Measurements from ENCODE around the gene XRN2. TPM values are rescaled to one million over a fixed set of nuclear protein-coding genes. Genes with fewer than 3 reads are reported as not detected.

The XRN2 gene
- polyA plus RNA-seq, 2 of the 4 experiments (the other 2 are of a cell fraction), result 125 to 192 TPM

DNA sequence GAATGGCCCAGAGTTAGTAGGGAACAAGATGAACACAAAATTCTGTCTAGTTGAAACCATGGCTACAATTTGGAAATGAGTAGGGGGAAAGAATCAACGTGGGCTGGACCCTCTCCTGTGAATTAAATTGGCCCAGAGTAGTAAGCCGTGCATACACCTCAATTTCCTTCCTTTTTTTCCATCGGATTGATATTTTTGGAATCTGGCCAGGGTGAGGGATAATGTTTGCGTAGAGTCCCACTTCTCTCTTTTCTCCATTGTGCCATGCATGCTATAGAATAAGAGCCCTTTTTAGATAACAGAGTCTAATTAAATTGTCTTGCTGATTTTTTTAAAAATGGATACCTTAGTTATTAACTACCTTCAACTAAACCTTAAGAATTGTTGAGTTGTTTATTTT is 35.2 kb downstream of the XRN2 start:
- no peak for ATAC-seq
- H3K9me3 ChIP-seq, result no peaks in the 10 kb centered on the region
- no peak overlapping the region for H3K27ac ChIP-seq
- H3K4me1 ChIP-seq, result no peaks in the 10 kb centered on the region
- 85% methylated on average over 4 of the region's 4 CpGs for WGBS (ENCODE audit: missing lambda C conversion rate)
- POLR2A ChIA-PET, result no interaction called here
- CTCF ChIA-PET, result interaction anchor here (1.1 to 1.2 kb wide), 2 partner anchors 14 to 102 kb away, joined by 3 to 4 read pairs; no protein-coding TSS in a partner anchor
- no peak overlapping the region for H3K4me2 ChIP-seq
- no peak overlapping the region for H3K4me3 ChIP-seq
- no peak for FAIRE-seq
- TF ChIP-seq, protein P1, sequence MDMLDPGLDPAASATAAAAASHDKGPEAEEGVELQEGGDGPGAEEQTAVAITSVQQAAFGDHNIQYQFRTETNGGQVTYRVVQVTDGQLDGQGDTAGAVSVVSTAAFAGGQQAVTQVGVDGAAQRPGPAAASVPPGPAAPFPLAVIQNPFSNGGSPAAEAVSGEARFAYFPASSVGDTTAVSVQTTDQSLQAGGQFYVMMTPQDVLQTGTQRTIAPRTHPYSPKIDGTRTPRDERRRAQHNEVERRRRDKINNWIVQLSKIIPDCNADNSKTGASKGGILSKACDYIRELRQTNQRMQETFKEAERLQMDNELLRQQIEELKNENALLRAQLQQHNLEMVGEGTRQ (IDR thresholded peaks at IDR 0.05), result no peak
- TF ChIP-seq CBX8 (IDR thresholded peaks at IDR 0.05) (no peak), GATA3 (IDR thresholded peaks at IDR 0.05; ENCODE audit: borderline replicate concordance) (no peak), RAD21 (conservative IDR thresholded peaks at IDR 0.05 in 1 of 2, IDR thresholded peaks at IDR 0.05 in 1 of 2) (no peak), EP300 (IDR thresholded peaks at IDR 0.05) (no peak), CHD2 (IDR thresholded peaks at IDR 0.05; ENCODE audit: low read length, partially characterized antibody) (no peak), RNF2 (IDR thresholded peaks at IDR 0.05; ENCODE audit: borderline replicate concordance, low read depth) (no peak), BHLHE40 (IDR thresholded peaks at IDR 0.05; ENCODE audit: low read depth, low read length) (no peak), HEYL (CRISPR knock-in tag; IDR thresholded peaks at IDR 0.05) (no peak), RARB (CRISPR knock-in tag; IDR thresholded peaks at IDR 0.05) (no peak)
- no peak for DNase-seq (ENCODE audit: low read depth in 1 of 2, low spot score in 1 of 2)

DNA sequence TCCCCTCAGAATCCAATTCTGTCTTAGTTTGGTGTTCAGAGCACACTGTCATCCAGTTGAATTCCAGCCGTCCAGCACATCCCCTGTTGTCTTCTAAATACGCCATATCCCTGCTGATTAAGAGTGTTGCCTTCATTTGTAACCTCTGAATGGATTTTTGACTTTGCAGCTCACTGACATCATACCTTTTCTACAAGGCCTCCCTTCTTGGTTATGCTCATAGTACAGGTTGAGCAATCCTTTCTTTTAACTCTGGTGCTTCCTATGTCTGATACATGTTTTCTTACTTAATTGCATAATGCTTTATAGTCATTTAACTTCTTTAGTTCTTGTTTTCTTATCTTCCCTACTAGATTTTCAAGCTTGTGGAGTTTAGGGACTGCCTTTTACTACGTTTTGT is 36.4 kb downstream of the XRN2 start:
- TF ChIP-seq MYC (IDR thresholded peaks at IDR 0.05; ENCODE audit: borderline replicate concordance, low read length) (no peak), POLR2AphosphoS2 (conservative IDR thresholded peaks at IDR 0.05; ENCODE audit: low read length) (no peak)
- TF ChIP-seq, protein P2, sequence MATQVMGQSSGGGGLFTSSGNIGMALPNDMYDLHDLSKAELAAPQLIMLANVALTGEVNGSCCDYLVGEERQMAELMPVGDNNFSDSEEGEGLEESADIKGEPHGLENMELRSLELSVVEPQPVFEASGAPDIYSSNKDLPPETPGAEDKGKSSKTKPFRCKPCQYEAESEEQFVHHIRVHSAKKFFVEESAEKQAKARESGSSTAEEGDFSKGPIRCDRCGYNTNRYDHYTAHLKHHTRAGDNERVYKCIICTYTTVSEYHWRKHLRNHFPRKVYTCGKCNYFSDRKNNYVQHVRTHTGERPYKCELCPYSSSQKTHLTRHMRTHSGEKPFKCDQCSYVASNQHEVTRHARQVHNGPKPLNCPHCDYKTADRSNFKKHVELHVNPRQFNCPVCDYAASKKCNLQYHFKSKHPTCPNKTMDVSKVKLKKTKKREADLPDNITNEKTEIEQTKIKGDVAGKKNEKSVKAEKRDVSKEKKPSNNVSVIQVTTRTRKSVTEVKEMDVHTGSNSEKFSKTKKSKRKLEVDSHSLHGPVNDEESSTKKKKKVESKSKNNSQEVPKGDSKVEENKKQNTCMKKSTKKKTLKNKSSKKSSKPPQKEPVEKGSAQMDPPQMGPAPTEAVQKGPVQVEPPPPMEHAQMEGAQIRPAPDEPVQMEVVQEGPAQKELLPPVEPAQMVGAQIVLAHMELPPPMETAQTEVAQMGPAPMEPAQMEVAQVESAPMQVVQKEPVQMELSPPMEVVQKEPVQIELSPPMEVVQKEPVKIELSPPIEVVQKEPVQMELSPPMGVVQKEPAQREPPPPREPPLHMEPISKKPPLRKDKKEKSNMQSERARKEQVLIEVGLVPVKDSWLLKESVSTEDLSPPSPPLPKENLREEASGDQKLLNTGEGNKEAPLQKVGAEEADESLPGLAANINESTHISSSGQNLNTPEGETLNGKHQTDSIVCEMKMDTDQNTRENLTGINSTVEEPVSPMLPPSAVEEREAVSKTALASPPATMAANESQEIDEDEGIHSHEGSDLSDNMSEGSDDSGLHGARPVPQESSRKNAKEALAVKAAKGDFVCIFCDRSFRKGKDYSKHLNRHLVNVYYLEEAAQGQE (IDR thresholded peaks at IDR 0.05), result no peak
- H3K4me3 ChIP-seq, result no peak overlapping the region
- H3K27ac ChIP-seq, result no peak overlapping the region
- CTCF ChIA-PET, result no interaction called here
- ATAC-seq (no peak), DNase-seq (ENCODE audit: low read depth in 1 of 2, low spot score in 1 of 2) (no peak), FAIRE-seq (peak; percentile 98)
- H3K4me2 ChIP-seq, result no peak overlapping the region
- H3K4me1 ChIP-seq, result no peaks in the 10 kb centered on the region
- POLR2A ChIA-PET, result no interaction called here
- no peaks in the 10 kb centered on the region for H3K9me3 ChIP-seq
- WGBS (ENCODE audit: missing lambda C conversion rate), result 91% methylated on average over 3 of the region's 3 CpGs

DNA sequence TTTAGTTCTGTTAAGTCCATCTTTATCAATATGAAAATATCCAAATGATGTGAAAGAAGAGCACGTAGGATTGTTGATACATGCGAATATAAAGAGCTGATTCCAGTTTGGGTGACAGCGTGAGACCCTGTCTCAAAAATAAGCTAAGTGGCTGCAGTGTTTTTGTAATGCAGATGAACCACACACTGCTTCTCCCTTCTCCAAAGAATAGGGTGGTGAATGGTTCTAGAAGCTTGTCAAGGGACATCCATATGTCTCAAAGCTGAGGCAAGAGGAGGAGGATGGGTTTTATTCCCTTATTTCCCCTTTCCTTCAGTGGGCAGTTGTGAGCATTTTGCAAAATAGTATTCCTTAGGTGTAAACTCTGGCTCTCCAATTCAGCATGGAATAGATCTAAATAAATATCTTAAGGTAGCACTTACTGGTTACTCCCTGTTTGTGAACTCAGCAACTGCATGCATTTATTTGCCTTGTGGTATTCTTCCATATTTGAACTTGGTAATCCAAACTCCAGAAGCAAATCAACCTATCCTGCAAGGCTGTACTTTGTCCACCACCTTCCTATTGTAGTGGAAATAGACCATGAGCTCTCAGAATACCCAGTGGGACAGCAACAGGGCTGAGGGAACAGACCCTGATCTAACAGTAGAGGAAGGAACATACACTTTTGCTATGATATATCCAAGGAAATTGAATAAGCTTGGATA is 38.0 kb downstream of the XRN2 start:
- POLR2A ChIA-PET, result no interaction called here
- FAIRE-seq (peak; percentile 65), DNase-seq (ENCODE audit: low read depth in 1 of 2, low spot score in 1 of 2) (no peak), ATAC-seq (peak in 1 of 2 experiments; percentile 47; a peak in 2 of 6 replicates)
- TF ChIP-seq GATA3 (IDR thresholded peaks at IDR 0.05; ENCODE audit: borderline replicate concordance) (no peak), TFCP2L1 (CRISPR knock-in tag; IDR thresholded peaks at IDR 0.05) (no peak), JUNB (IDR thresholded peaks at IDR 0.05) (no peak), RCOR1 (IDR thresholded peaks at IDR 0.05; ENCODE audit: low read depth, low read length) (no peak), CHD4 (IDR thresholded peaks at IDR 0.05; ENCODE audit: borderline replicate concordance) (no peak)
- Histone ChIP-seq H3K4me1 (no peaks in the 10 kb centered on the region), H3K4me3 (no peak overlapping the region), H3K4me2 (no peak overlapping the region), H3K27ac (no peak overlapping the region), H3K9me3 (no peaks in the 10 kb centered on the region)
- CTCF ChIA-PET, result interaction anchor here (0.6 to 1.2 kb wide), 3 partner anchors 13 to 105 kb away, joined by 3 to 4 read pairs (median 3); no protein-coding TSS in a partner anchor
- 95% methylated on average over 3 of the region's 3 CpGs for WGBS (ENCODE audit: missing lambda C conversion rate)

Data from A549 (cell line).